K562 (cell line): ENCODE results near the gene UQCR11. TPM values are rescaled to one million over a fixed set of nuclear protein-coding genes. Genes with fewer than 3 reads are reported as not detected.

Source experiments
- ATF7 ChIP-seq: fragments of 450-650 bp; IDR thresholded peaks from 2 replicates; pipeline ENCODE4 v1.7.1; 2014; ENCODE audit warnings: mild to moderate bottlenecking, moderate library complexity
- CREB3L1 ChIP-seq: fragments of 450-650 bp; IDR thresholded peaks from 2 replicates; pipeline ENCODE4 v1.6.1; 2014; ENCODE audit warnings: low read depth, mild to moderate bottlenecking, moderate library complexity, borderline replicate concordance
- DEAF1 ChIP-seq: fragments of 450-650 bp; formaldehyde crosslinking; IDR thresholded peaks from 2 replicates; pipeline ENCODE4 v1.4.0; 2020; ENCODE audit warnings: mild to moderate bottlenecking, moderate library complexity
- EZH2 ChIP-seq: IDR thresholded peaks from 2 replicates; pipeline ENCODE4 v1.6.1; 2012; ENCODE audit warnings: low read depth, mild to moderate bottlenecking, inconsistent platforms, low read length, borderline replicate concordance
- HDAC2 ChIP-seq: fragments of 450-650 bp; IDR thresholded peaks from 2 replicates; pipeline ENCODE4 v1.6.1; 2016; ENCODE audit warnings: mild to moderate bottlenecking
- HEY1 ChIP-seq: fragments of 250-450 bp; sonication (Bioruptor Pico); IDR thresholded peaks from 2 replicates; pipeline ENCODE4 v1.5.0; 2020; ENCODE audit warnings: mild to moderate bottlenecking, moderate library complexity, borderline replicate concordance
- HMGXB4 ChIP-seq: sonication (generic); formaldehyde crosslinking; IDR thresholded peaks from 2 replicates; pipeline ENCODE4 v1.8.1; 2023; ENCODE audit warnings: mild to moderate bottlenecking, missing genetic modification reagents
- MAFK ChIP-seq: IDR thresholded peaks from 2 replicates; pipeline ENCODE4 v1.6.1; 2011; ENCODE audit warnings: low read length, improper control_type of control experiment
- MECOM ChIP-seq: fragments of 250-450 bp; sonication (Bioruptor Pico); IDR thresholded peaks from 2 replicates; pipeline ENCODE4 v1.8.0; 2022; ENCODE audit warnings: inconsistent platforms
- NFATC3 ChIP-seq: fragments of 450-650 bp; IDR thresholded peaks from 2 replicates; pipeline ENCODE4 v1.6.1; 2017; ENCODE audit warnings: mild to moderate bottlenecking
- PRMT5 ChIP-seq: sonication (generic); formaldehyde crosslinking; IDR thresholded peaks from 2 replicates; pipeline ENCODE4 v1.5.0; 2020; ENCODE audit warnings: missing genetic modification reagents
- RHOXF2B ChIP-seq: fragments of 250-450 bp; sonication (Bioruptor Pico); conservative IDR thresholded peaks from 2 replicates; pipeline ENCODE4 v1.5.1; 2021
- SOX6 ChIP-seq: fragments of 450-650 bp; IDR thresholded peaks from 2 replicates; pipeline ENCODE4 v1.6.1; 2014; ENCODE audit warnings: mild to moderate bottlenecking
- SUPT5H ChIP-seq: fragments of 450-650 bp; IDR thresholded peaks from 2 replicates; pipeline ENCODE4 v1.6.1; 2016
- TARDBP ChIP-seq: fragments of 450-650 bp; IDR thresholded peaks from 2 replicates; pipeline ENCODE4 v1.6.1; 2016
- TCFL5 ChIP-seq: fragments of 250-450 bp; sonication (Bioruptor Pico); conservative IDR thresholded peaks from 2 replicates; pipeline ENCODE4 v1.6.1; 2021; ENCODE audit warnings: mild to moderate bottlenecking, moderate library complexity, matching md5 sums
- ZBTB26 ChIP-seq: fragments of 450-650 bp; formaldehyde crosslinking; IDR thresholded peaks from 2 replicates; pipeline ENCODE4 v1.4.0; 2022; ENCODE audit warnings: missing genetic modification characterization
- ZBTB5 ChIP-seq: fragments of 450-650 bp; IDR thresholded peaks from 2 replicates; pipeline ENCODE4 v1.6.1; 2017; ENCODE audit warnings: antibody characterized with exemption
- ZNF124 ChIP-seq: sonication (generic); formaldehyde crosslinking; IDR thresholded peaks from 2 replicates; pipeline ENCODE4 v1.8.1; 2022; ENCODE audit warnings: missing genetic modification reagents
- ZNF217 ChIP-seq: sonication (generic); formaldehyde crosslinking; IDR thresholded peaks from 2 replicates; pipeline ENCODE4 v1.8.0; 2022; ENCODE audit warnings: mild to moderate bottlenecking, missing genetic modification reagents
- ZNF41 ChIP-seq: fragments of 250-450 bp; sonication (Bioruptor Pico); conservative IDR thresholded peaks from 2 replicates; pipeline ENCODE4 v1.4.0; 2020; ENCODE audit warnings: mild to moderate bottlenecking
- ZNF668 ChIP-seq: fragments of 250-450 bp; sonication (Bioruptor Pico); IDR thresholded peaks from 2 replicates; pipeline ENCODE4 v1.8.0; 2022; ENCODE audit warnings: mild to moderate bottlenecking, inconsistent platforms
- polyA plus RNA-seq, 8 experiments: library from polyadenylated mRNA; depleted of rRNA in 4 of 8; stranded (reverse) in 5 of 8; unstranded in 3 of 8; fragments of >200 nt; fragmentation: Nextera tagmentation in 2 of 8; fragmentation: Illumina TruSeq in 1 of 8; extraction: Ambion mirVana in 2 of 8; extraction: Trizol in 1 of 8; gene quantifications; 2 replicates each; pipeline versions ENCODE4 v1.2.1 to v1.2.3, GENCODE V29; 2011 to 2014; ENCODE audit warnings: inconsistent platforms in 1 of 8, missing spikeins in 1 of 8
- total RNA-seq, 7 experiments: library from RNA; depleted of rRNA in 6 of 7; stranded (reverse); fragments of >200 nt in 6 of 7; fragmentation: Illumina TruSeq in 2 of 7; extraction: Trizol in 2 of 7; gene quantifications; 2 replicates each; pipeline versions ENCODE4 v1.2.1 to v1.2.3, GENCODE V29; 2011 to 2021; ENCODE audit warnings: low replicate concordance in 1 of 7

UQCR11 gene
- total and polyA plus RNA-seq, 9 of the 15 experiments (the other 6 are each of a cell fraction or from before 2014, with no cell fraction given), result 57.6 to 394 (median 259) TPM

GRCh38 chr19:1652471-1653299 lies 47.4 kb upstream of the UQCR11 start, which contains the start of gene TCF3 (continued):
- peak; percentile 65; the same call in 1 of the 2 replicates for TF ChIP-seq HMGXB4 (CRISPR knock-in tag)
- TF ChIP-seq DEAF1, result no peak
- no peak for TF ChIP-seq EZH2
- peak; percentile 99 for TF ChIP-seq ATF7
- peak; percentile 62; the same call in 1 of the 2 replicates for TF ChIP-seq SUPT5H
- no peak for TF ChIP-seq ZNF217 (CRISPR knock-in tag)
- no peak for TF ChIP-seq TARDBP
- TF ChIP-seq SOX6, result peak; percentile 59; the same call in 1 of the 2 replicates
- TF ChIP-seq HEY1 (CRISPR knock-in tag), result no peak
- TF ChIP-seq RHOXF2B (CRISPR knock-in tag), result peak; percentile 78; the same call in 1 of the 2 replicates
- peak; percentile 89 for TF ChIP-seq HDAC2
- TF ChIP-seq PRMT5 (CRISPR knock-in tag), result no peak
- no peak for TF ChIP-seq ZBTB5
- TF ChIP-seq CREB3L1, result peak; percentile 87
- 0 out of 2 replicates have a peak, but pooled peaks have one; percentile 20 for TF ChIP-seq ZNF41 (CRISPR knock-in tag)
- no peak for TF ChIP-seq MECOM (CRISPR knock-in tag)
- TF ChIP-seq ZNF124, result no peak
- 0 out of 2 replicates have a peak, but pooled peaks have one; percentile 9 for TF ChIP-seq ZBTB26 (CRISPR knock-in tag)
- TF ChIP-seq MAFK, result 0 out of 2 replicates have a peak, but pooled peaks have one; percentile 3
- TF ChIP-seq NFATC3, result no peak
- no peak for TF ChIP-seq ZNF668 (CRISPR knock-in tag)
- TF ChIP-seq TCFL5 (CRISPR knock-in tag), result no peak
